Measurements from ENCODE around the gene DOCK9.

GRCh38 chr13:98994896-98995295 lies 17.0 kb upstream of the DOCK9 start:
- TF ChIP-seq EZH2 (IDR thresholded peaks at IDR 0.05; ENCODE audit: borderline replicate concordance, low read length), result no peak
- TF ChIP-seq, protein P1, sequence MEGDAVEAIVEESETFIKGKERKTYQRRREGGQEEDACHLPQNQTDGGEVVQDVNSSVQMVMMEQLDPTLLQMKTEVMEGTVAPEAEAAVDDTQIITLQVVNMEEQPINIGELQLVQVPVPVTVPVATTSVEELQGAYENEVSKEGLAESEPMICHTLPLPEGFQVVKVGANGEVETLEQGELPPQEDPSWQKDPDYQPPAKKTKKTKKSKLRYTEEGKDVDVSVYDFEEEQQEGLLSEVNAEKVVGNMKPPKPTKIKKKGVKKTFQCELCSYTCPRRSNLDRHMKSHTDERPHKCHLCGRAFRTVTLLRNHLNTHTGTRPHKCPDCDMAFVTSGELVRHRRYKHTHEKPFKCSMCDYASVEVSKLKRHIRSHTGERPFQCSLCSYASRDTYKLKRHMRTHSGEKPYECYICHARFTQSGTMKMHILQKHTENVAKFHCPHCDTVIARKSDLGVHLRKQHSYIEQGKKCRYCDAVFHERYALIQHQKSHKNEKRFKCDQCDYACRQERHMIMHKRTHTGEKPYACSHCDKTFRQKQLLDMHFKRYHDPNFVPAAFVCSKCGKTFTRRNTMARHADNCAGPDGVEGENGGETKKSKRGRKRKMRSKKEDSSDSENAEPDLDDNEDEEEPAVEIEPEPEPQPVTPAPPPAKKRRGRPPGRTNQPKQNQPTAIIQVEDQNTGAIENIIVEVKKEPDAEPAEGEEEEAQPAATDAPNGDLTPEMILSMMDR (IDR thresholded peaks at IDR 0.05; ENCODE audit: low read length), result no peak
